Inflammatory macrophage treated with lipopolysaccharide for 1 hour (primary cell): ENCODE data around the gene GALNT15.

Experiments
- DNase-seq, 2 donors: peaks; one replicate each; pipeline ENCODE4 v3.0.0-alpha.2; 2020 to 2022

GALNT15 gene, protein sequence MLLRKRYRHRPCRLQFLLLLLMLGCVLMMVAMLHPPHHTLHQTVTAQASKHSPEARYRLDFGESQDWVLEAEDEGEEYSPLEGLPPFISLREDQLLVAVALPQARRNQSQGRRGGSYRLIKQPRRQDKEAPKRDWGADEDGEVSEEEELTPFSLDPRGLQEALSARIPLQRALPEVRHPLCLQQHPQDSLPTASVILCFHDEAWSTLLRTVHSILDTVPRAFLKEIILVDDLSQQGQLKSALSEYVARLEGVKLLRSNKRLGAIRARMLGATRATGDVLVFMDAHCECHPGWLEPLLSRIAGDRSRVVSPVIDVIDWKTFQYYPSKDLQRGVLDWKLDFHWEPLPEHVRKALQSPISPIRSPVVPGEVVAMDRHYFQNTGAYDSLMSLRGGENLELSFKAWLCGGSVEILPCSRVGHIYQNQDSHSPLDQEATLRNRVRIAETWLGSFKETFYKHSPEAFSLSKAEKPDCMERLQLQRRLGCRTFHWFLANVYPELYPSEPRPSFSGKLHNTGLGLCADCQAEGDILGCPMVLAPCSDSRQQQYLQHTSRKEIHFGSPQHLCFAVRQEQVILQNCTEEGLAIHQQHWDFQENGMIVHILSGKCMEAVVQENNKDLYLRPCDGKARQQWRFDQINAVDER

DNA sequence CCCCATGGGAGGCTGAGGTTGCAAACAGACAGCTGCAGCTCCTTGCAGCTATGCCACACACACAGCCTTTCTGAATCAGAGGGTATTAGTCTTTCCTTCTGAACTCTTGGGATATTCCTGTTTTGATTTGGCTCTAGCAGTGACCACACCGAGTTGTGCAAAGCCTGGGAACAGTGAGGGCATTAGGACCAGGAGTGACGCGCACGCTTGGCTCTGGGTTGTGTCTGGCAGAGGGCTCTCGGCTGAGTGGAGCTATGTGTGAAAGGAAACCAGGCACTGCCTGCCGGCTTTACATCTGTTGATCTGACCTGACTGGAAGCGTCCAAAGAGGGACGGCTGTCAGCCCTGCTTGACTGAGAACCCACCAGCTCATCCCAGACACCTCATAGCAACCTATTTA is at the start of gene GALNT15:
Gene GALNT15 (plus strand): TSS at position 292 of the 400 bp plus-strand sequence. CDS start 472 bp downstream, outside the sequence.
- DNase-seq = no peak

DNA sequence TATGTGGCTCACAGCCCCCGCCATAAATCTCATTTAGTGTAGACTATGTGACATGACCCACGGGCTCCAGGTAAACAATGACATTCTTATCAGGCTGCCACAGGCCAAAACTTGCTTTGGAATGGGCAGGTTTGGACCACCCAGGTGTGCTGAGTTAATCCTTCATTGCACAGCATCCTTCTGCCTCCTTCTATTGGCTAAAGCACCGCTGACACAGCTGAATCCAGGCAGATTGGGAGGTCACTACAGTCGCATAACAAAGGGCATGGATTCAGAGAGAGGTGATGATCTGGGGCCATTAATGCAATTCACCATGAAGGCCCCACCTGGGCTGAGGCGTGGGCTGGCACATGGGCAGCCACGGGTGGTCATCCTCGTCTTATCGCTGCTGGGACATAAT is 47.8 kb upstream of the GALNT15 start:
- DNase-seq = no peak

GRCh38 chr3:16127249-16127648 is 47.2 kb upstream of the GALNT15 start:
- DNase-seq = no peak

- no peak for DNase-seq
Measured at GRCh38 chr3:16130066-16130465, 44.4 kb upstream of the GALNT15 start.

DNA sequence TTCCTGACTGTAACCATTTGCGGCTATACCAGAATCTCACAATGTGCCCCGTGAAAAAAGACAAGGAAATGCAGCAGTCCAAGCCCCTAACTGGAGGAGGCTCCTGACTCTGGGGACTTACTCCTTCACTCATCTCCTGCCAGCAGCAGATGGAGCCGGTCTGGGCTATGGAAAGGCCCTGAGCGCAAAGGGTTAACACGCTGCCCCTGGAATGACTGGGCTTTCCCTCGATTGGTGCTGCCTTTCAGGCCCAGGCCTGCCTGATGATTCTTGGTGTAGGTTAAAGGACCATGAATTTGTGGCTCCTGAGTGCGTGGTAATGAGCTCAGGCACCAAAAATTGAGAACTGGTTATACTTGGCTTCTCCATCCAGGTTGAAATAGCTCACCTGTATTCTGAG is 42.3 kb upstream of the GALNT15 start:
- DNase-seq = no peak

DNA sequence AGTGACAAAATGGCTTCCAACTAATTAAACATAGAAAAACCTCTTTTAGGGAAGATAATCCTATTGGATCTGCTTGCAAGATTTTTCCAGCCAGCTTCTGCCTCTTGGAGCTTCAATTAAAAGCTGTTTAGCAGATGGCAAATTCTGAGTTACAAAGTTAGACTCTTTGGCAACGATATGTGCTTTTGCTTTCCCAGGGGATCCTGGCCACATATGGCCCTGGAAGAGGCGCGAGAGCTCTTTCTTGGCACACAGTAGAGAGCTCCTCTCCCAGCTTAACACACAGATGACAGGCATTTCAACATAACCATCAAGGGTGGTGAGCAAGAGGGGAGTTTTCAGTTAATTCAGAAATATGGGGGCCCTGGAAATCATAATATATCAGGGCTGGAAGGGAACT is 41.6 kb upstream of the GALNT15 start:
- no peak for DNase-seq

- DNase-seq = no peak
Measured at GRCh38 chr3:16134173-16134928, 40.1 kb upstream of the GALNT15 start.

DNA sequence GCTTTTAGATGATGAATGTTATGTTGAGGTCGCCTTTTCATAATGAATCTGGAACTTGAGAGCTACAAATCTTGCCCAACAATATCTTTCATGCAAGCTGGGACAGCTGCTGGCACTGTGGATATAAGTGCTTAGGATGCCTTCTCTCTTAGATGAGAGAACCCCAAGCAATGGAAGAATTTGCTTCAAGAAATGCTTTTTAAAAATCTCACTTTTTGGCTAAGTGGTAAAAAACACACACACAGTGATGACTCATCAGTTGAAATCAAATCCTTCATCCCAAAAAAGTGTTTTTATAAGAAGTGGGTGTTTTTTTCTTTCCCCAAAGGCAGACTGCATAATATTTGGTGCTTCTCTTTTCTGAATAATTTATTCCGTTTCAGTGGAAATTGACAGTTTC is 38.4 kb upstream of the GALNT15 start:
- no peak for DNase-seq

- DNase-seq = no peak
Measured at GRCh38 chr3:16137044-16137443, 37.4 kb upstream of the GALNT15 start.

DNA sequence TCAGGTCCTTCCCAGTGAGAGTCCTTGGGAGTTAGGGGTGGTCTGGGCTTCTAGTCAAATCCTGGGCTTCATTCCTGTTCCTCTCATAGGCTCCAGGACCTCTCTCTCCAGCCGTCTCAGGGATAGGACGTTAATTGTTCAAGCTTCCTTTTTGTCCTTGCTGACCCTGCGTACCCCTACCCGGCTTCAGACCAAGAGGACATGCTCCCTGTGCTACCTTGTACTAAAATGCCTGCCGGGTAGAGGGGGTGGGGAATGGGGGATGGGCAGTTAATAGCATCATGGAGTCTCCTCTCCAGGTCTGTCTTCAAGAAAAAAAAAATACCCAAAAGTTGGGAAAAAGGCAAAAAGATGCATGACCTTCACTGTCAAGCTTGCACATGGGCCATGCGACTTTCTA is 36.5 kb upstream of the GALNT15 start:
- DNase-seq = no peak

GRCh38 chr3:16140116-16140893 is 34.2 kb upstream of the GALNT15 start:
- DNase-seq = no peak

GRCh38 chr3:16140894-16141285 is 33.6 kb upstream of the GALNT15 start:
- no peak for DNase-seq

DNA sequence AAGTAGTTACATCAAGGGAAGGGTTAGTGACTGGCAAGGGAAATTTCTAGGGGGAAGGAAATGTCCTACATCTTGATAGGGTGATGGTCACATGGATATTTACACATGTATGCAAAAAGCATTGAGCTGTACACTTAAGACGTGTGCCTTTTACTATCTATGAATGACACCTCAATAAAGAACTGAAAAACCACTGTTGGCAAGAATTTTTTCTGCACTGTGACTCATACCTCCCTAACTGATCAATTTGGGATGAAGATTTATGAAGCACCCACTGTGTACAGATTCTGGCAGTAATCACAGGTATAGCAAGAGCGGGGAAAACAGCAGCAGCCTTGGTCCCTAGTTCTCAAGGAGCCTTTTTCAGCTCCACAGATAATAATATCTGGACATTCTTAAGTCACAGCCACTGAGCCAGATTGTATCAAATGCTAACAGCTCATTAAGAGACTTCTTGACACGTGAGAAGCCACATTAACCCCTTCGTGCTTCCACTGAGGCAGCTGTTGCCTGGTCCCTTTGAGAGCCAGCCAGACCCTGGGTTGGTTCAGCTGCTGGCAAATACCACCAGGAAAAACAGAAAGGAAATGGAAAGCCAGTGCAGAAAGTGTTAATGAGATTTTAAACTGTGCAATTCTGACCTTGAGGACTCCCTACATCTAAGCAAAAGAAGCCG is 32.0 kb upstream of the GALNT15 start:
- no peak for DNase-seq

DNA sequence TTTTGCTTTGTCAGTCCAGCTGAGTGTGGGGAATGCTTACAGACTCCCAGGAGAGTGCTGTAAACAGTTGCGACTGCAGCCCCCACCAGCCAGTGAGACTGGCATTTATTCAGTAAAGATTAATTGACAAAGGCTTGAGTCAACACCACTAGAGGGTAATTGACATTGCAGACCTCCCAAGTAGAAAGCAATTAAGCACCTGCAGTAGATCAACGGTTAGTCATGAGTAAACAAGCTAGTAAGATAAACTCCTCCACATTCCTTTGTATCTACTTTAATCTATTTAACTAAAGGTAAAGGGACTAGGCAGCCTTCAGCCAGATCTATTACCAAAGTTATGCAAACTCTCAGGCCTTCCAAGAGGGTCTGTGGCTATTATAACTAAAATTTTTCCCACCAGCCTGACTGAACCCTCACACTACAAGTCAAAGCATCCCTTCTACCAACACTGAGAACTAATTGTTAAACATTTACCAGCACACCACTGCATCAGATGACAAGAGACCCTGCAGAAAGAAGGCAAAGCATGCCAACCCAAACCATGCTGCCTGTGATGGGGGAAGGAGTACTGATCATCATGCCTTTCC is 30.5 kb upstream of the GALNT15 start:
- no peak for DNase-seq

- no peak for DNase-seq
Measured at GRCh38 chr3:16145176-16145575, 29.3 kb upstream of the GALNT15 start.

GRCh38 chr3:16146015-16146730 is 28.3 kb upstream of the GALNT15 start:
- no peak for DNase-seq

GRCh38 chr3:16147220-16147994 is 27.1 kb upstream of the GALNT15 start:
- DNase-seq = no peak

- DNase-seq = no peak
Measured at GRCh38 chr3:16148213-16148612, 26.3 kb upstream of the GALNT15 start.

- DNase-seq = no peak
Measured at GRCh38 chr3:16148783-16149182, 25.7 kb upstream of the GALNT15 start.

DNA sequence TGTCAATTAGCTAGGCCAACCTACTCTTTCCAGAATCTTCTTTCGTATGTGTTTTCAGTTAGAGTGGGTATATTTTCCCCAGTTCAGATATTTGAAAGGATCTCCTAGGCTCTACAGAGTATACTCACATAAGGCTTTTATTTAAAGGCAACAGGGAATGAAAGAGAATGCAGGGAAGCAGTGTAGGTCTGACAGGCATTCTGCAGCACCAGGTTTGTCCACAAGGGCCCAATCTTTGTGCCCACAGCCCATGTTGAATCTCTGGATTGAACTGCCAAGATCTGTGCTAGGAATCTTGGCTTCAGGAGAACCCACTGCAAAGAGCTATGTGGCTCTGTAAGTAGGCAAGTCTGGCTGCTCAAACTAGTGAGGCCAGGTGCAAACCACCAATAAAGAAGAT is 24.2 kb upstream of the GALNT15 start:
- no peak for DNase-seq
